ENCODE measurements around the gene TCAIM.
A peak's percentile ranks its signal among the peaks of the same experiment; 100 is the strongest.
"Not testable (repeated sequence)": the region's sequence is repeated elsewhere in the genome, so short reads cannot be mapped to it uniquely, and the experiment has no call there.

The TCAIM gene

GRCh38 chr3:44411031-44411645 lies 72.6 kb downstream of the TCAIM start:
- Histone ChIP-seq H3K36me3 (peaks cover 12% of the 10 kb centered on the region; the same call in 1 of the 2 replicates), H3K4me2 (no peak overlapping the region), H3K9ac (no peak overlapping the region), H3K4me1 (peaks cover 11% of the 10 kb centered on the region), H3K27ac (no peak overlapping the region), H3K4me3 (no peak overlapping the region), H3K9me3 (no peaks in the 10 kb centered on the region), H3K27me3 (no peaks in the 10 kb centered on the region), H4K20me1 (no peaks in the 10 kb centered on the region)
- TF ChIP-seq Cebpa-rat (IDR thresholded peaks at IDR 0.05) = no peak

DNA sequence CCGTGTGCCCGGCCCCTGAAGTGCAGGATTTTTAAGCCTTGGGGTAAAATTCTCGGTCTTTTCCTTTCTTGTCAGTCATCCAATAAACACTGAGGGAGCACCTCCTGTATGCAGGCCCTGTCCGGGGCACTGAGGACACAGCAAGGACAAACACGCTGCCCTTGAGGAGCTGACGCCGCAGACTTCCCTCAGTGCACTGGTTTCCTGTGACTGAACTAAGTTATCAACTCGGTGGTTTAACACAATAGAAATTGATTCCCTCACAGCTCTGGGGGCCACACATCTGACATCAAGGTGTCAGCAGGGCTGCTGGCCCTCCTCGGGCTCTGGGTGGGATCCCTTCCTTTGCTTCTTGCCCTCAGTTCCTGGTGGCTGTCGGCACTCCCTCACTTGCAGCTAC lies 73.8 kb downstream of the TCAIM start:
- Histone ChIP-seq H3K9ac (0 out of 2 replicates have a peak overlapping the region, but pooled peaks have one; percentile 15), H3K27ac (0 out of 2 replicates have a peak overlapping the region, but pooled peaks have one; percentile 8), H3K4me2 (peak overlapping the region; percentile 35), H3K36me3 (peaks cover 12% of the 10 kb centered on the region; the same call in 1 of the 2 replicates), H3K27me3 (no peaks in the 10 kb centered on the region), H4K20me1 (no peaks in the 10 kb centered on the region), H3K4me3 (no peak overlapping the region), H3K9me3 (no peaks in the 10 kb centered on the region), H3K4me1 (peaks cover 11% of the 10 kb centered on the region)
- TF ChIP-seq Cebpa-rat (IDR thresholded peaks at IDR 0.05) = no peak

GRCh38 chr3:44414517-44415090 lies 76.0 kb downstream of the TCAIM start:
- H3K27ac ChIP-seq = no peak overlapping the region
- H3K4me1 ChIP-seq = peaks cover 11% of the 10 kb centered on the region
- no peaks in the 10 kb centered on the region for H4K20me1 ChIP-seq
- no peak overlapping the region for H3K4me2 ChIP-seq
- H3K4me3 ChIP-seq = no peak overlapping the region
- no peaks in the 10 kb centered on the region for H3K27me3 ChIP-seq
- no peaks in the 10 kb centered on the region for H3K9me3 ChIP-seq
- no peak for TF ChIP-seq Cebpa-rat (IDR thresholded peaks at IDR 0.05)
- peaks cover 5% of the 10 kb centered on the region; the same call in 1 of the 2 replicates for H3K36me3 ChIP-seq
- no peak overlapping the region for H3K9ac ChIP-seq

GRCh38 chr3:44415421-44415820 lies 76.9 kb downstream of the TCAIM start:
- no peaks in the 10 kb centered on the region for H4K20me1 ChIP-seq
- H3K27me3 ChIP-seq = no peaks in the 10 kb centered on the region
- H3K36me3 ChIP-seq = no peaks in the 10 kb centered on the region
- TF ChIP-seq Cebpa-rat (IDR thresholded peaks at IDR 0.05) = no peak
- no peak overlapping the region for H3K4me3 ChIP-seq
- no peak overlapping the region for H3K27ac ChIP-seq
- no peak overlapping the region for H3K4me2 ChIP-seq
- H3K9ac ChIP-seq = no peak overlapping the region
- H3K9me3 ChIP-seq = no peaks in the 10 kb centered on the region
- peaks cover 11% of the 10 kb centered on the region for H3K4me1 ChIP-seq

- TF ChIP-seq Cebpa-rat (IDR thresholded peaks at IDR 0.05) = no peak
- H3K4me1 ChIP-seq = peaks cover 11% of the 10 kb centered on the region
- H3K4me3 ChIP-seq = no peak overlapping the region
- H4K20me1 ChIP-seq = no peaks in the 10 kb centered on the region
- no peak overlapping the region for H3K9ac ChIP-seq
- H3K27me3 ChIP-seq = no peaks in the 10 kb centered on the region
- H3K27ac ChIP-seq = no peak overlapping the region
- H3K4me2 ChIP-seq = no peak overlapping the region
- no peaks in the 10 kb centered on the region for H3K36me3 ChIP-seq
- no peaks in the 10 kb centered on the region for H3K9me3 ChIP-seq
Observed at GRCh38 chr3:44416031-44417030, 77.8 kb downstream of the TCAIM start.

DNA sequence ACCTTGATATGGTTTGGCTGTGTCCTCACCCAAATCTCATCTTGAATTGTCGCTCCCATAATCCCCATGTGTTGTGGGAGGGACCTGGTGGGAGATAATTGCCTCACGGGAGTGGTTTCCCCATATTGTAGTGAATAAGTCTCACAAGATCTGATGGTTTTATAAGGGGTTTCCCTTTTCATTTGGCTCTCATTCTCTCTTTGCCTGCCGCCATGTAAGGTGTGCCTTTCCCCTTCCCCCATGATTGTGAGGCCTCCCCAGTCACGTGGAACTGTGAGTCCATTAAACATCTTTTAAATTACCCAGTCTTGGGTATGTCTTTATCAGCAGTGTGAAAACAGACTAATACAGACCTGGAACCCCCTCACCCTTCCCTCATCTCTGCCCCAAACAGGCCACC lies 79.6 kb downstream of the TCAIM start:
- not testable (repeated sequence) for H3K27ac ChIP-seq, H3K4me3 ChIP-seq, H4K20me1 ChIP-seq, H3K27me3 ChIP-seq, H3K36me3 ChIP-seq, H3K4me1 ChIP-seq, H3K4me2 ChIP-seq, H3K9me3 ChIP-seq, H3K9ac ChIP-seq

GRCh38 chr3:44418549-44418948 lies 80.0 kb downstream of the TCAIM start:
- H3K4me2 ChIP-seq = no peak overlapping the region
- H3K27me3 ChIP-seq = no peaks in the 10 kb centered on the region
- H3K36me3 ChIP-seq = no peaks in the 10 kb centered on the region
- H4K20me1 ChIP-seq = no peaks in the 10 kb centered on the region
- H3K27ac ChIP-seq = no peak overlapping the region
- no peaks in the 10 kb centered on the region for H3K4me1 ChIP-seq
- no peaks in the 10 kb centered on the region for H3K9me3 ChIP-seq
- no peak overlapping the region for H3K9ac ChIP-seq
- H3K4me3 ChIP-seq = no peak overlapping the region
- no peak for TF ChIP-seq Cebpa-rat (IDR thresholded peaks at IDR 0.05)

- Histone ChIP-seq H3K9me3 (no peaks in the 10 kb centered on the region), H4K20me1 (no peaks in the 10 kb centered on the region), H3K27me3 (no peaks in the 10 kb centered on the region), H3K9ac (no peak overlapping the region), H3K4me2 (no peak overlapping the region), H3K4me3 (no peak overlapping the region), H3K36me3 (no peaks in the 10 kb centered on the region), H3K4me1 (no peaks in the 10 kb centered on the region), H3K27ac (no peak overlapping the region)
- TF ChIP-seq Cebpa-rat (IDR thresholded peaks at IDR 0.05) = no peak
Observed at GRCh38 chr3:44419116-44419922, 80.8 kb downstream of the TCAIM start.

GRCh38 chr3:44419923-44420650 lies 81.5 kb downstream of the TCAIM start:
- H3K27ac ChIP-seq = no peak overlapping the region
- TF ChIP-seq Cebpa-rat (IDR thresholded peaks at IDR 0.05) = no peak
- H3K9ac ChIP-seq = no peak overlapping the region
- no peaks in the 10 kb centered on the region for H3K27me3 ChIP-seq
- H4K20me1 ChIP-seq = no peaks in the 10 kb centered on the region
- H3K9me3 ChIP-seq = no peaks in the 10 kb centered on the region
- no peak overlapping the region for H3K4me3 ChIP-seq
- no peaks in the 10 kb centered on the region for H3K36me3 ChIP-seq
- H3K4me1 ChIP-seq = no peaks in the 10 kb centered on the region
- H3K4me2 ChIP-seq = no peak overlapping the region
